NCI-H1048 (cell line): ENCODE results near the gene DTNBP1.

Experiments
- DNase-seq: peaks from one replicate; lab custom pipeline; 2025; lab: John Stamatoyannopoulos, UW

The DTNBP1 gene

DNA sequence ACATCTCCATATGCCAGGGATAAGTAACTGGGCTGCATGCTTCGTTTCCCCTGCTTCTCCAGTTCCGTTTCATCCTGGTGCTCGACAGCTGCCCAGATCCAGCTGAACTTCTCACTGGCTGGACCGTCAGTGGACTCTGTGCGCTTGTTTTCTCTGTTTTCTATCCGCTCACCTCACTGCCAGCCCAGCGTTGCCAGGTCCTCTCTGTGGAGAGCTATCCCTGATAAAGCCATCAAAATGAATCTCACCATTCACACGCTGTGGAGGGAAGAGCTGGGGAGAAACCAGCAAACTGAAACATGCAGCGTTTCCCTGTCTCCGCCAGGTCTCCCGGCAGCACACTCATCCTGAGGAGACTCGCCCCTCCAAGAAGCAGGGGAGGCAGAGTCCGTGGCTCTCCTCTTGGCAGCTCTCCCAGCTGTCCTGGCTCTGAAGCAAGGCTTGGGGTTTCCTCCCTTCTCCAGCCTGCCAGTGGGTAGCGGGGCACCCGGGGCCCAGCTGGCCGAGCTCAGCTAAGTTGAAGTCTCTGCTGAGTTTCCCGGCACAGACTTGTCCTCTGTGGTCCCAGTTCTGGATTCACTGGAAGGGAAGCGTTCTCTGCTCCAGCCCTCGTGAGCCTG, 160.9 kb downstream of the DTNBP1 start:
- DNase-seq = no peak

DNA sequence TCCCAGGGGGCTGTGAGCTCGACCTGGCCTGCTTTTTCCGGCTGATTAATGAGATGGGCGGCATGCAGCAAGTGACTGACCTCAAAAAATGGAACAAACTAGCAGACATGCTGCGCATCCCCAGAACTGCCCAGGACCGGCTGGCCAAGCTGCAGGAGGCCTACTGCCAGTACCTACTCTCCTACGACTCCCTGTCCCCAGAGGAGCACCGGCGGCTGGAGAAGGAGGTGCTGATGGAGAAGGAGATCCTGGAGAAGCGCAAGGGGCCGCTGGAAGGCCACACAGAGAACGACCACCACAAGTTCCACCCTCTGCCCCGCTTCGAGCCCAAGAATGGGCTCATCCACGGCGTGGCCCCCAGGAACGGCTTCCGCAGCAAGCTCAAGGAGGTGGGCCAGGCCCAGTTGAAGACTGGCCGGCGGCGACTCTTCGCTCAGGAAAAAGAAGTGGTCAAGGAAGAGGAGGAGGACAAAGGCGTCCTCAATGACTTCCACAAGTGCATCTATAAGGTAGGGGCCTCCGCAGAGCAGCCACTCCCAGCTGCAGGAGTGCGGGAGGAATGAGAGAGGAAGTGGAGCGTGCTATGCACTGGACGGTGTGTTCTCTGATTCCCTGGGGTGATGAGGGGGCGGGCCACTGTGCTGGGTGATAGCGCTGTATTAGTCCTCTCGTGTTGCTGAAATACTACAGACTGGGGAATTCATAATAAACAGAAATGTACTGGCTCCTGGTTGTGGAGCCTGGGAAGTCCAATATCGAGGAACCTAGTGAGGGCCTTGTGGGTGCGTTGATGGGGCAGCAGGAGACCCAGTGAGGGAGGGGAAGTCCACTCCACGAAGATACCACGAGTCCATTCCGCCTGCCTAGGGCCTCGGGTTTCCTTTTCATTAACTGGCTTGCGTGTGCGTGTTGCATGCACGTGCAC, 161.7 kb downstream of the DTNBP1 start:
- no peak for DNase-seq

DNA sequence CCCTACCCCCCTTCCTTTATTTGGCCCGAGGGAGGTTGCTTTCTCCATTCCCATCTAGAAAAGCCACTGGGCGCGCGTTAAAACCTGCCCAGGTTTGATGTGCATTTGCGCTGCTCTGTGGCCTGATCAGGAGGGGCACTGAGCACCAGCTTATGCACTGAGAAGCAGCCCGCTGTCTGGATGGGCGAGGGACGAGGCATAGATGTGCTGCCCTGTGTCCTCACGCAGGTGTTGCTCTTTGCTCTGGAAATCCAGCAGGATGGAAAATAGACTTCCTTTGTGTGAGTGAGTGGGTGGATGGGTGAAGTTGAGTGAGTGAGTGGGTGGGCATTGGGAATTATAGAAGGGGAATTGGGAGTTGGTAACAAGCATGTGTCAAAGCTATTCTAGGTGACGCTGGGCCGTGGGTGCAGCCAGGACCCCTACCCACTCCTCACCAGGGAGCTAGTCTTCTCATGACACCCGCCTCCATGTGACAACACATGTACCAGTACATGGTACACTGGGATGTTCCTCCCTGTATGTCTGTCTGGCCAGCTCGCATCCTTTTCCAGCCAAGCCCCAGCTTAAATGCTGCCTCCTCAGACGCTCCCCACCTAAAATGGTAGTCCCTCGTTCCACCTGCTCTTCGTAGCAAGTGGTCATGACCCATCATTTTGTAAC, 162.6 kb downstream of the DTNBP1 start:
- DNase-seq = no peak

DNA sequence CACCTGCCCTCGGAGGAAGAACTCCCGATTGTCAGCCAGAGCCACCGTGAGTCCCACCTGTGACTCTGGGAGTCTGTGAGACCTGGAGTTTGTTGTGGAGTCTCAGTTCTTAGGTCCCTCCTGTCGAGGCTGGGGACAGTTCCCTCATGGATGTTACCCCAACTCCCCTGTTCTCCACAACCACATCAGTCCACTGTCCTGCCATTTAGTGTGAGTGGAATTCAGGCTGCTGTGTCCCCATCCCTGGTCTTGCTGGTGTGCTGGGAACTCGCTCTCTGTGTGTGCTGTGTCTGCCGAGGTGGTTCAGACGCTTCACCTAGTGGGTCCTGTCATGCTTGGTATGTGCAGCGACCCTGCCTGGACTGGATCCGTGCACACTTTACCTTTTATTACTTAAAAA, 163.2 kb downstream of the DTNBP1 start:
- DNase-seq = no peak

DNA sequence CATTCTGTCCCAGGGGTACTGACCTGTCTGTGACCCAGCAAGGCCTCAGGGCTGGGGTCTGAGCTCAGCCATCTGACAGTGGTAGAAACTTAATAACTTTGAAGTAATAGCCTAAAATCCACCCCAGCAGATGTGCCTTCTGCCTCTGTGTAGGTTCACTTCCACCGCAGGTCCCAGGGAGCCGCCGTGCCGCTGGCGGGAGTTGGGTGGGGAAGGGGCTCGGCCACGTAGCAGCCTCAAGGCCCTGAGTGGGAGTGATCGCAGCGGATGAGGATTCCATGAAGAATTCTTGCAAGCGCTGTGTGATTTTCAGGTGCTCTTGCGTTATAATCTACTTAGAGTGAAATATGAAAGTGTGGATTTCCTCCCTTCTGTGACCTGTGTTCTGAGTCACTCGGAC, 163.7 kb downstream of the DTNBP1 start:
- no peak for DNase-seq

DNA sequence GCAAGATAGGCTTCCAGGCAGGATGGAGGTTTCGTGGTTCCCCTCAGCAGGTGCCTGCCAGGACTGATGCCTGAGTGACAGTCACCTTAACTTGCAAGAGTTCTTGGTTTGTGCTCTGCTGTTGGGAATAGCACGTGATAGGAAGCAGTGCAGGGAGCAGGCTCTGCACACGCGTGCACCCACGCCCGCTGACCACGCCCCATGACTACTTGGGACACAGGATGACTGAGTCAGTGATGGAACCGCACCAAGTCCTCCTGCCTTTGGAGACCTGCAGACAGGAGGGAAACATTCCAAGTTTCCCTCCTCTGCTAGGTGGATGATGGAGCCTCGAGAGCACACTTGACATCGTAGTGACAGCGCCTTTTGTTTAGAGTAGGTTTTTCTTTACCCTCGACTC, 164.2 kb downstream of the DTNBP1 start:
- no peak for DNase-seq

DNA sequence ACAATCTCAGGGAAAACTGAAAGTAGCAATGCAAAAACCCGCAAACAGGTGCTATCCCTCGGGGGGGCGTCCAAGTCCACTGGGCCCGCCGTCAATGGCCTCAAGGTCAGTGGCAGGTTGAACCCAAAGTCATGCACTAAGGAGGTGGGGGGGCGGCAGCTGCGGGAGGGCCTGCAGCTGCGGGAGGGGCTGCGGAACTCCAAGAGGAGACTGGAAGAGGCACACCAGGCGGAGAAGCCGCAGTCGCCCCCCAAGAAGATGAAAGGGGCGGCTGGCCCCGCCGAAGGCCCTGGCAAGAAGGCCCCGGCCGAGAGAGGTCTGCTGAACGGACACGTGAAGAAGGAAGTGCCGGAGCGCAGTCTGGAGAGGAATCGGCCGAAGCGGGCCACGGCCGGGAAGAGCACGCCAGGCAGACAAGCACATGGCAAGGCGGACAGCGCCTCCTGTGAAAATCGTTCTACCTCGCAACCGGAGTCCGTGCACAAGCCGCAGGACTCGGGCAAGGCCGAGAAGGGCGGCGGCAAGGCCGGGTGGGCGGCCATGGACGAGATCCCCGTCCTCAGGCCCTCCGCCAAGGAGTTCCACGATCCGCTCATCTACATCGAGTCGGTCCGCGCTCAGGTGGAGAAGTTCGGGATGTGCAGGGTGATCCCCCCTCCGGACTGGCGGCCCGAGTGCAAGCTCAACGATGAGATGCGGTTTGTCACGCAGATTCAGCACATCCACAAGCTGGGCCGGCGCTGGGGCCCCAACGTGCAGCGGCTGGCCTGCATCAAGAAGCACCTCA, 166.3 kb downstream of the DTNBP1 start:
- no peak for DNase-seq

DNA sequence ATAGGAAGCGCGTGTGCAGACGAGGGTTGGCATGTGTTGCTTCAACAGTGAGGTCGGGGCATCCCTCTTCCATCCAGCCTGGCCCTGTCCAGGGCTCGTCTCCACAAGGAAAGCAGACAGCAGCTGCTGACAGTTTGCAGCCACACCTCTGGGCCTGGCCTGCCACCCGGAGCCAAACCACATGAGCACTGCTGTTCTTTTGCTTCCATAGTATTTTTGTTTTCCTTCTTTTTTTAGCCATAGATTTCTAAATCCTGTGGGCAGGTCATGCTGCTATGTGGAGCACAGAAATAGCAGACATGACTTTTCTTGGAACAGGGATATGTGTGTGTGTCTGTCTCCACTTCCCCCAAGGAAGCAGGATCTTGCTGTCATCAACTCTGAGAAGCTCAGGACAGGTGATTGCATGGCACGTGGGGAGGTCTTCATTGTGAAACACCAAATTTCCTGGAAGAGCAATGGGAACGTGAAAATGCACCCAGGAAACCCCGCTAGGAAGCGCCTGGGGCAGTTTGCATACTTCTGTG, 167.4 kb downstream of the DTNBP1 start:
- no peak for DNase-seq

DNA sequence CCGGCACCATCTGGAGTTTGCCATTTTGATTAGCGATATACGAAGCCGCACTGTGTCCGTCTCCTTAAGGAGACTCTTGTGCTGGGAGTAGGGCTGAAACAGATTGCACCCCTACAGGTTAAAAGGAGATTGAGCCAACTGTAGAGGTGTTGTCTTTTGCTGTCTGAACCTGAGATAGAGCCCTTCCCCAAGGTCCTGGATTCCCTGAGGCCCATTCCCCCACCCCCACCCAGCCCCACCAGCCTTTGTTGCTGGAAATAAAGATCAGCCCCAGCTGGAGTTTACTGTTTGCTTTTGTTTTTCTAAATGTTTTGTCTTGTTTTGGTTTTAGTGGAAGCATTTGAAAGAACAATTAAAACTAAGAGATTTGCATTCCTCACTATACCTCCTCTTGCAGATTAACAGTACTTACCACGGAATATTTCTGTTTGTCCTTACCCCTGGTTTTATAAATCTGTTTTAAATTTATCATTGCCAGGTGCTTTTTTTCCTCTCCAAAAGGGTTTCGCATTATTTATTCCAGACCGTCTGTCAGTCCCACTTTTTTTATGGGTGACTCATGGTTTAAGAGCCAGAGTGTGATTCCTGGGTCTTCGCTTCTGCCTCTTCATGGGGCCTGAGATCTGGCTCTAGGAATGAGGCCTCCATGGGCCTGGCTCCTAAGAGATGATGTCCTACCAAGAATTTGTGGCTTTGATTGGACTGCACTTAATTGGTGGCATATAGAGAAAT, 169.2 kb downstream of the DTNBP1 start:
- no peak for DNase-seq

DNA sequence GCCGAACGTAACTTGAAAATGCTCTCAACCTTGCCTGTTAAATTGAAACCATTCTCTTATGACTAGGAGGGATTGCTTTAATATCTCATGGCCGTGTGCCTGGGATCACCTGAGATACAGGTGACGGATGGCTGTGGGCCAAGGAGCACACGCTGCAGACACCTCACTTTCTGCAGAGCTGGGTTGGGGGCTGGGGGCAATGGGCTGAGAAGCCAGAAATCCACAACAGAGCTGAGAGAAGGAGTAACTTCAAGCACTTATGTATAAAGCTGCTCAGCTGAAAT, 170.9 kb downstream of the DTNBP1 start:
- DNase-seq = no peak

DNA sequence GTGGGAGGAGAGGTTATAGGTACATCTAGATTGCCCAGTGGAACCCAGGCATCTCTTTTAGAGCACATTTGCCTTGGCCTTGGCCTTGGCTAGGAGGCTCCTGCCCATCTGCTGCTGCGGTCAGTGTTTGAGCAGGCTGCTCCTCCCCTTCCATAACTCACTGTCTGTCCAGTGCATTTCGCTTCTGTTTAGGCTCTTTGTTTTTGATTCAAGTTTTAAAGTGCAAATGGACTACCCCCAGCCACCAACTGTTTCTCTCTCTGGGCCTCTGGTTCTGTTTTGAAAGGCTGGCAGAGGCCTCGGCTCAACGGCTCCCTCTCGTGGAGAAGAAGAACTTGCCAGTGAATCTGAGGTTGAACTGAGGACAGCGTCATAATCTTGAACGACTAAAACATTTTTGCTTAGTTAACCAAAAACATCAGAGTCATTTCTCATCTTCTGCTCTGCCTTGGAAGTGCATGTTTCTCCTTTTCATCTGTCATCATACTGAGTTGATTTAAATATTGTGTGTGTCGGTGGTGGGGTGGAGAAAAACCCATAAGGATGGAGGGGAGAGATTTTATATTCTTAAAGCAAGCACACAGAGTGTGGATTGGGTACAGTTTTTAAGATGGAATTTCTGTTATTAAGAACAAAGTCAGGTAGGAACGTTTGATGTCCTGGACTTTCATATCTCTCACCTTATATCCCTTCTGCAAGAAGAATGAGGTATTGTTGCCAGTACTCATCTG, 171.4 kb downstream of the DTNBP1 start:
- DNase-seq = no peak

DNA sequence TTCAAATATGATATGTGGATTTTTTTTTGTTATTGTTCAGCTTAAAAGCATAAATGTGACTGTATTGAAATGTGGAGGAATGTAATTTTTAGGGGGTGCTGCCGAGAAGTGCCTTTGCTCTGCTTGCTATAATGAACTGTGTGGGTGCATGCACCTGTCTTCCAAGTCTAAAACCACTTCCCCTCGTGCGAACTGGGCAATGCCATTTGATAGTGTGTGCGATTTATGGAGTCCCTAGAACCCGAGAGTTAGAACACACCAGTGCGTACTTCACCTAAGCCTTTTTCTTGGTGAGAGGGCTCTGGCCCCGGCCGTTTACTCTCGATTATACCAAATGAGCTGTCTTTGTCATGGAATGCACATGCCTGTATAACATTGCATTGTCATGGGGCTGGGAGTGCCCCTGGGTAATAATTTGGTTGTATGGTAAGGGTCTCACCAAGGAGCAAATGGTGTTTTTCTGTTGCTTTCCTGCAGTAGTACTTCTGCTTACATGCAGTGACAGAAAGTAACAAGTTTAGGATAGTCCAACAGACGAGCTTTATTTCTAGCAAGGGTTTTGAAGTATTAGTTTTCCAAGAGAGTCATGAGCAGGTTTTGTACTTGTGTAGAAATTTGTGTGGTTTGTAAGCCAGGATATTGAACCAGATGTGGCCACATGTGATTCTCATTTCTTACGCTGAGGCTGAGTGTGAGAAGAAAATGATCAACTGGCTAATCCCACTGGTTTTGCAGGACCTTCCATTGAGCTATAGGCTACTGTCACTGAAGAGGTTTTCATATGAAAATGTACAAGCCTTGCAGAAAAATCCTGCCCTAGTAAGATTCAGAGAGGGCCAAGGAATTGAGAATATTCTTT, 172.4 kb downstream of the DTNBP1 start:
- no peak for DNase-seq

DNA sequence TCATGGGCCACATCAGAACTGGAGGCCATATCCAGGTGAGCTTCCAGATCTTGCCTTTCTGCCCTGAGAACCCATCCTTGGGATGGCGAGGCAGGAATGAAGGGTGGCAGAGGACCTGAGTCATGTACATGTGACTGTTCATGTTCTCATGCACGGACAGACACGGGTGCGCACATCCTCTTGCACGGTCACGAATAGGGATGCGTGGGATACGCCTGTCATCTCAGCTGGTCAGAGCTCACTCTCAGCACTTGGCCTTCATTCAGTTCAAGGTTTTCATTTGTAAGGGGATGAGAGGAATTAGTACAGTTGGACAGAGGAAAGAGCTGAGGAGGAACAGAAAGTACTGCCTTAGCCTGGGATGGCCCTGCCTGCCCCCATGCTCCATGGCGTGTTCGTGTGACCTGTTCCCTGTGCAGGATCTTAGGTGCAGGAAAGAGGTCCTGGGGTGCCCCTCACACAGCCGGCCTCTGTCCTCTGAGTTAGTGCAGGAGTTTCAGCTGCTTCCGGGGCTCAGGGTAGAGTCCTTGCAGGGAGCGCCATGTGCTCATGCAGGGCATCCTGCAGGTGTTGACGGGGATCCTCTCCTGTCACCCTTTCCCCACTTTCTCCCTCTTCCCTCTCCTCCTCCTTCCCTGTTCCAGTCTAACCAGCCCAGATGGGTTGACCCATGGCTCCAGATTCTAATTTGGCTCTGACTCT, 173.4 kb downstream of the DTNBP1 start:
- no peak for DNase-seq

DNA sequence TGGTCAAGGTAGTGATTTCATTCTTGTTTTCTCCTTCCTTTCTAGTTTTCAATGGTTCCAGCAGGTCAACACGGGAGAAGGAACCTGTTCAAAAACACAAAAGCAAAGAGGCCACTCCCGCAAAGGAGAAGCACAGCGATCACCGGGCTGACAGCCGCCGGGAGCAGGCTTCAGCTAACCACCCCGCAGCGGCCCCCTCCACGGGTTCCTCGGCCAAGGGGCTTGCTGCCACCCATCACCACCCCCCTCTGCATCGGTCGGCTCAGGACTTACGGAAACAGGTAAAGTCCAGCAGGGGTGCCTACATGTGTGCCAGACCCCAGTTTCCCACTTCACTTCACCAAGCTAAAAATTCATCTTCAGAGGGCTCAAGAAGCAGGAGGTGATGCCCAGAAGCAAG, 175.6 kb downstream of the DTNBP1 start:
- no peak for DNase-seq

DNA sequence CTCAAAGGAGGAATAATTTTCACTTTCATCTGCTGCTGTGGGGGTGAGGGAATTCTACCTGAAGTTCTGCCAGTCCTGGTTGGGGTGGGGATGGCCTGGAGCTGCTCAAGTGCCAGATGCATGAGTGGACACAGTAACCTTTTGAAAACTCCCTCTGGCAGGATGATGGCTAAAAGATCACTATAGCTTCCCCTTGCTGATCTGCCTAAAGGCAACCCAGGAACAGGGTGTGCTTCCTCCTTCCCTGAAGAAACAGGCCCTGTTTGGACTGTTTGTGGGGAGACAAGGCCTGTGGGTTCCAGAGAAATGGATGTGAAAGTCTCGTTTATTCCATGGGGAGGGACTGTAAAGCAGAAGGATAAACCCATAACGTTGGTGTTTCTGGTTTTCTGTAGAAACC, 176.9 kb downstream of the DTNBP1 start:
- no peak for DNase-seq

DNA sequence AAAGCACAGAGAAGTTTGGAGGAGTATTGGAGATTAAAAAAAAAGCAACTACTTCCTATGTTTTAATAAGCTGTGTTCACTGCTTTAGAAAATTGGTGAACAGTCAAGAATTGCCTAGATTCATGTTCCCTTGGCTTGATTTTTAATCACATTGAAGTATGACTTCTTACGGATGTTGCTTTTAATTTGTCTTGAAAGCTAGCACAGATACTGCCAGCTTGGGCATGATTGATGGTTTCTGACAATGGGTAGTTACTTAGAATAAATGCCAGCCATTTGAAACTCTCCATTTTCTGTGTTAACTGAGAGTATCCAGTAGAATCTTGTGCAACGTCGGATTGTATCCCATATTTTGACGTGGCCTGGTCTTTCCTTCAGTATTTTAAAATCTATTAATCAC, 178.0 kb downstream of the DTNBP1 start:
- no peak for DNase-seq

DNA sequence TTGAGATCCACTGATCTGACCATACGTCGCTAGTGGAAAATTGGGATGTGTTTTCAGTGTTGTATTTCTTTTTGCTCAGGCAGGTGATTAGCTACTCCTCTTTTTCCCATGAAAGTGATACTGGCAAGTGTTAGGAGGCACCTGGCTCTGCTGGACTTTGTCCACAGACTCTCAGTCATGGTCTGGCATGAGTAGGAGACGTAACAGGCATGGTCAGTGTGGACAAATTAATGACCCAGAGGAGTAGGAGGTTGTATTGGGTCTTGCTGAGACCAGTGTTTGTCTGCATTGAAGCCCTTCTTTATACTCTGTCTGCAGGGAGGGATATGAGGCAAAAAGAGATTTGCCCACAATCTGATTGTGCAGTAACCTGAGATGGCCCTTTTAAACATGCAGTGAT, 178.7 kb downstream of the DTNBP1 start:
- no peak for DNase-seq

DNA sequence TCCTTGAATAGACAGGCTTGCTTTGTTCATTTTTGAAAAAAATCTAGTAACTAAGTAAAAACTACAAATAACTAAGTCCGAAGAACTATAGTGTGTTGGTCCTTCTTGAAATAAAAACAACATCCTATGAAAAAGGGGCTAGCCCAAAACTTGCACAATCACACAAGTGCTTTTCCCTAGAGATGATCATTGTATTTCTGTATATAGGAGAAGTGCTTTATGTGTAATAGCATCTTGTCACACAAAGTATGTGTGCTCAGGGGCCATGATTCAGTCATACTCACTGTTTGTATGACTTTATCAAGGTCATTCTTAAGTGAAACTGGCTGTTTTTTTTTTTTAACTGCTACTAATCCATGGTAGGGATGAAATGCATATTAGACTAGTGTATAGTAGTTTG, 179.8 kb downstream of the DTNBP1 start:
- DNase-seq = no peak
